ENCODE results near the gene SCFD2. TPM values are rescaled to one million over a fixed set of nuclear protein-coding genes. Genes with fewer than 3 reads are reported as not detected.

SCFD2 gene
- total and polyA plus RNA-seq, 2 experiments from 2014 or later: 30.7 to 33.2 TPM

DNA sequence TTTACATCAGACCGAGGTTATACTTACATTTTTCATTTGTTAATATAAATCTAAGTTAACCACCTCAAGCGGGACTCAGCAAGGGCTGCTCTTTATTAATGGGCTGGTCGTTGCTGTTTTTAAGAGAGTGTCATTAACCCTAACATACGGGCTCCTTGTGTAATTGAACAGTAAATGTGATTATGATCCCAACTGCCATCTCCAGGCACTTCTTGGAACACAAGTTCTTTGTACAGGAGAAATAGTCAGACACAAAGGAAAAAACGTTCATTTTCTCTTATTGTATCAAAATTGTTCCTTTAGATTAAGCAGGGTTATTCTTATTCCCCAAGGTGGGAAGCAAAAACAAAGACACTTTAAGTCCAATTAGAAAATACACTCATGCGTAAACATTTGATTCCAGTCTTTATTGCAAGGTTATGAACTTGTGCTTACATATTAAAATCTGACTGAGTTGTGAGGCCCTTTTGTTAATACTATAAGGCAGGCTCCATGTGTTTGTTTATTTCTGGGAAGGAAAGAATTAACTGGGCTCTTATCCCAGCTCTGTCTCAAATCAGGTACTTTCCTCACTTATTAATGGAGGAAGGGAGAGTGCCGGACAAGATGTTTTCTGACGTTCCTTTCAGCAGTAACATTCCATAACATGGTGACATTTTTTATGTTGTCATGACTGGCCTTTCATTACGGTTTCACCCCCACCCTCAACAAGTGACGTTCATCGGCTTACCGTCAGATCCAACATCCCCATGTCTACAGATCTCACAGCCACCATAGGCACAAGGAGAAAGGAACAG is 407.8 kb downstream of the SCFD2 start:
- TF ChIP-seq EZH2 (IDR thresholded peaks at IDR 0.05; ENCODE audit: insufficient read depth, poor library complexity, severe bottlenecking): no peak
- TF ChIP-seq EZH2phosphoT487 (IDR thresholded peaks at IDR 0.05; ENCODE audit: insufficient read depth, low read depth): no peak
- no peak overlapping the region for H3K9ac ChIP-seq

DNA sequence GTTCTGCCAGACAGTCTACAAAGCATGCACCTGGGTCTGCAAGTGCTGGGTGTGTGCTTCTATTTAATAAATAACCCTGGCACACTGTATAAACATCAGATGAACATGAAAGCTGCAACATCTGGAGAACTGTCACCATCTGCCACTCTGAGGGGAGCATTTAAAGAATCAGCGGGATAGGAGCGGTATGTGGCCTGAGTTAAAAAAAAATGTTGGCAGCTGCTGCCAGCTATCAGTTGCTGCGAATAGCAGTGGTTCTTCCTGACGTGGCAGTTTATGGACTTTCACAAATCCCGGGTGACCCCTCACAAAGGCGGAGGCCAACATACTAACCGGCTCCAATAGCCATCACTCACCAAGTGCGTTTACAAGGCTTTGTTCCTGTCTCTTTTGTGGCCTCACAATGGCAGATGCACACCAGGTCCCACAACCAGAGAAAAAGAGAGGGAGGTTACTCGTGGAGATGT is 408.6 kb downstream of the SCFD2 start:
- Histone ChIP-seq H4K20me1 (ENCODE audit: insufficient read depth) (no peaks in the 10 kb centered on the region), H3K9me2 (ENCODE audit: insufficient read depth) (no peaks in the 10 kb centered on the region), H3K4me2 (ENCODE audit: unreplicated experiment) (no peak overlapping the region), H3K27me3 (replicated peaks; ENCODE audit: insufficient read depth) (no peaks in the 10 kb centered on the region), H2AFZ (peak overlapping the region; percentile 55), H3F3A (ENCODE audit: insufficient read depth) (peaks cover 17% of the 10 kb centered on the region; the same call in 1 of the 2 replicates), H3K36me3 (ENCODE audit: low read depth) (no peaks in the 10 kb centered on the region), H3K4me3 (no peak overlapping the region), H3K9me3 (ENCODE audit: low read depth) (no peaks in the 10 kb centered on the region), H3K79me2 (ENCODE audit: insufficient read depth) (no peaks in the 10 kb centered on the region), H3K9ac (no peak overlapping the region), H3K27ac (no peak overlapping the region), H3K4me1 (ENCODE audit: insufficient read depth) (peaks cover 30% of the 10 kb centered on the region)
- DNase-seq: peak; percentile 23
- no peak for TF ChIP-seq EZH2 (IDR thresholded peaks at IDR 0.05; ENCODE audit: insufficient read depth, poor library complexity, severe bottlenecking)
- TF ChIP-seq EZH2phosphoT487 (IDR thresholded peaks at IDR 0.05; ENCODE audit: insufficient read depth, low read depth): no peak
- WGBS, 2 experiments (ENCODE audit: low coverage in 1 of 2, low lambda C conversion rate in 2 of 2, missing lambda C conversion rate in 2 of 2): 28 to 34% methylated on average over 8 to 9 of the region's 9 CpGs
- in situ Hi-C loops (cut with MboI): no loop called here

More for the DNA sequence above, 407.8 kb downstream of the SCFD2 start:
- no peak overlapping the region for H3K4me2 ChIP-seq (ENCODE audit: unreplicated experiment)
- H3K27me3 ChIP-seq (replicated peaks; ENCODE audit: insufficient read depth): no peaks in the 10 kb centered on the region
- peaks cover 30% of the 10 kb centered on the region for H3K4me1 ChIP-seq (ENCODE audit: insufficient read depth)
- H3K9me2 ChIP-seq (ENCODE audit: insufficient read depth): no peaks in the 10 kb centered on the region
- 61 to 62% methylated on average over 12 of the region's 12 CpGs for whole genome bisulfite sequencing, 2 experiments (ENCODE audit: low coverage in 1 of 2, low lambda C conversion rate in 2 of 2, missing lambda C conversion rate in 2 of 2)
- no peak for DNase-seq
- peaks cover 17% of the 10 kb centered on the region; the same call in 1 of the 2 replicates for H3F3A ChIP-seq (ENCODE audit: insufficient read depth)
- in situ Hi-C loops (cut with MboI): no loop called here
- H4K20me1 ChIP-seq (ENCODE audit: insufficient read depth): no peaks in the 10 kb centered on the region
- H3K79me2 ChIP-seq (ENCODE audit: insufficient read depth): no peaks in the 10 kb centered on the region
- H3K9me3 ChIP-seq (ENCODE audit: low read depth): no peaks in the 10 kb centered on the region
- H3K4me3 ChIP-seq: no peak overlapping the region
- H3K27ac ChIP-seq: no peak overlapping the region
- H2AFZ ChIP-seq: peak overlapping the region; percentile 55; the same call in 1 of the 2 replicates
- no peaks in the 10 kb centered on the region for H3K36me3 ChIP-seq (ENCODE audit: low read depth)

DNA sequence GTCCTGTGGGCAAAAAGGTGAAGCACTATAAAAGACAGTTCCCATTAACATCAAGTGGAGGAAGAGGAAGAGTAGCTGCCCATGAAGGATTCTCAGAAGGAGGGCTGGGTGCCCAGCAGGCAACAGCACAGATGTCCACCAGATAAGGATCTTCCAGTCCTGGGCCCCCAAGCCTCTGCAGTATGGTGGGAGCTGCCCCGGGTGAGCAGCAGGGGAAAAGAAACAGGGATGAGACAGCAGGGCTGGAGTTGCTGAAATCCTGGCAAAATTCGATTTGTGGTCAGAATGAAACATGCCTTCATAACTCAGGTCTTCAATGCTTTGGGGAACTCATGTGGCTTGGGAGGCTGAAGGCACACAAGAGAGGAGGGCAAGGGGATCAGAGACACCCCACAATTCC is 409.2 kb downstream of the SCFD2 start:
- no peak overlapping the region for H3K9ac ChIP-seq
- H3F3A ChIP-seq (ENCODE audit: insufficient read depth): peaks cover 17% of the 10 kb centered on the region; the same call in 1 of the 2 replicates
- no peak overlapping the region for H3K27ac ChIP-seq
- H3K79me2 ChIP-seq (ENCODE audit: insufficient read depth): no peaks in the 10 kb centered on the region
- DNase-seq: peak; percentile 11
- in situ Hi-C loops (cut with MboI): no loop called here
- H3K4me2 ChIP-seq (ENCODE audit: unreplicated experiment): no peak overlapping the region
- no peaks in the 10 kb centered on the region for H3K27me3 ChIP-seq (replicated peaks; ENCODE audit: insufficient read depth)
- no peaks in the 10 kb centered on the region for H3K9me2 ChIP-seq (ENCODE audit: insufficient read depth)
- no peak overlapping the region for H2AFZ ChIP-seq
- no peak overlapping the region for H3K4me3 ChIP-seq
- TF ChIP-seq EZH2 (IDR thresholded peaks at IDR 0.05; ENCODE audit: insufficient read depth, poor library complexity, severe bottlenecking) (no peak), EZH2phosphoT487 (IDR thresholded peaks at IDR 0.05; ENCODE audit: insufficient read depth, low read depth) (no peak)
- no peaks in the 10 kb centered on the region for H3K36me3 ChIP-seq (ENCODE audit: low read depth)
- 53 to 61% methylated on average over 2 of the region's 2 CpGs for WGBS, 2 experiments (ENCODE audit: low coverage in 1 of 2, low lambda C conversion rate in 2 of 2, missing lambda C conversion rate in 2 of 2)
- peaks cover 30% of the 10 kb centered on the region for H3K4me1 ChIP-seq (ENCODE audit: insufficient read depth)
- no peaks in the 10 kb centered on the region for H3K9me3 ChIP-seq (ENCODE audit: low read depth)
- no peaks in the 10 kb centered on the region for H4K20me1 ChIP-seq (ENCODE audit: insufficient read depth)

DNA sequence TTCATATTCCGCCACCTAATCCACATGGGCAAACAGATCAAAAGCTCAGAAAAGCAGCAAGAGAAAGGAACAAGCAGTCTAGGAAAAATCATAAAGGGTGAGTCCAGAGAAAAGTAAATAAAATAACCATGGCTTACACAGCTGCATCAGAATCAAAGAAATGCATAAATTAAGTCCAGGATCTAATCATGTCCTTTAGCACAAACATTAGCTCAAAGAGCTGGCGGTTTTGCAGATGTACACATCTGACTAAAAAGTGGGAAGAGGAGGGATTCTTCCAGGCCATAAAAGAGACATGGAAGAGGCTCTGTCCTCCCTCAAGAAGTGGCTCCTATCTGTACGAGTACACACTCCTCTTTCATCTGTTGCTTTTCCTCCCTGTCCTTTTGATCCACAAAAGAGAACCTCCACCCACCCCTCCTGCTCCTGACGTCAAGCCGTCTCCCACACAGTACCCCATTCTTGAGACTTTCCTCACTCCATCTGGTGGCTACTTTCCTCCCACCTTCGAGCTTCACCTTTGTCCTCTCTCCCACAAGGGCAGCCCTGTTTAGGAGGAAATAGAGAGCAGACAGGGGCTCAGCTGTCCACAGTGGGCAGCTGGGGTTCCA is 411.2 kb downstream of the SCFD2 start:
- Histone ChIP-seq H3K9me2 (ENCODE audit: insufficient read depth) (no peaks in the 10 kb centered on the region), H3K9me3 (ENCODE audit: low read depth) (no peaks in the 10 kb centered on the region), H3K36me3 (ENCODE audit: low read depth) (no peaks in the 10 kb centered on the region), H4K20me1 (ENCODE audit: insufficient read depth) (no peaks in the 10 kb centered on the region), H3K27ac (no peak overlapping the region), H3K79me2 (ENCODE audit: insufficient read depth) (no peaks in the 10 kb centered on the region), H3F3A (ENCODE audit: insufficient read depth) (peaks cover 13% of the 10 kb centered on the region; the same call in 1 of the 2 replicates), H2AFZ (no peak overlapping the region), H3K4me2 (ENCODE audit: unreplicated experiment) (no peak overlapping the region), H3K4me3 (no peak overlapping the region), H3K27me3 (replicated peaks; ENCODE audit: insufficient read depth) (no peaks in the 10 kb centered on the region), H3K9ac (no peak overlapping the region), H3K4me1 (ENCODE audit: insufficient read depth) (peaks cover 30% of the 10 kb centered on the region)
- TF ChIP-seq EZH2 (IDR thresholded peaks at IDR 0.05; ENCODE audit: insufficient read depth, poor library complexity, severe bottlenecking) (no peak), EZH2phosphoT487 (IDR thresholded peaks at IDR 0.05; ENCODE audit: insufficient read depth, low read depth) (no peak)
- in situ Hi-C loops (cut with MboI): no loop called here
- WGBS, 2 experiments (ENCODE audit: low coverage in 1 of 2, low lambda C conversion rate in 2 of 2, missing lambda C conversion rate in 2 of 2): 89 to 94% methylated on average over 6 of the region's 6 CpGs
- DNase-seq: no peak
